Sigmoid colon (tissue), 4 donors: ENCODE results near the gene B4GALT4.

ENCODE experiments used
- CTCF ChIP-seq, 4 experiments: fragments of 450-650 bp in 3 of 4; fragments of 200-600 bp in 1 of 4; IDR thresholded peaks; one replicate each; pipeline ENCODE4 v1.5.1; 2016 to 2019; ENCODE audit warnings: antibody characterized with exemption in 4 of 4, mild to moderate bottlenecking in 3 of 4, moderate library complexity in 2 of 4
- EP300 ChIP-seq, 4 donors: sonication (generic); formaldehyde crosslinking; IDR thresholded peaks; one replicate each; pipeline ENCODE4 v1.6.1; 2017; ENCODE audit warnings: antibody characterized with exemption in 4 of 4
- POLR2AphosphoS5 ChIP-seq, 4 donors: sonication (generic); formaldehyde crosslinking; IDR thresholded peaks; one replicate each; pipeline ENCODE4 v1.6.1; 2017; ENCODE audit warnings: antibody characterized with exemption in 4 of 4

GRCh38 chr3:119221779-119222320 lies 18.8 kb downstream of the B4GALT4 start:
- TF ChIP-seq CTCF (IDR thresholded peaks at IDR 0.05) (no peak), EP300 (IDR thresholded peaks at IDR 0.05) (no peak), POLR2AphosphoS5 (IDR thresholded peaks at IDR 0.05) (no peak)
